Measurements from ENCODE around the gene CHRD. TPM values are rescaled to one million over a fixed set of nuclear protein-coding genes. Genes with fewer than 3 reads are reported as not detected.
"Not testable (repeated sequence)": the region's sequence is repeated elsewhere in the genome, so short reads cannot be mapped to it uniquely, and the experiment has no call there.

CHRD gene
- total and polyA plus RNA-seq, 4 donors: 0.38 to 46.5 (median 12.0) TPM

- H3K4me1 ChIP-seq (ENCODE audit: control insufficient read depth in 1 of 2, insufficient read depth in 2 of 2, low read length in 2 of 2): no peaks in the 10 kb centered on the region
- 3% methylated on average over 17 of the region's 17 CpGs for WGBS, 2 donors
- ATAC-seq (ENCODE audit: low FRiP score) (peak; percentile 72), DNase-seq (no peak)
- H3K4me3 ChIP-seq (ENCODE audit: low read length in 2 of 2): peak overlapping the region; percentile 19 to 73
- H3K36me3 ChIP-seq (ENCODE audit: control insufficient read depth in 1 of 2, insufficient read depth in 2 of 2, low read length in 1 of 2): peaks cover 1 to 5% of the 10 kb centered on the region in 2 donors
- intact Hi-C loops (cut with DNase I): loop anchor here in 1 of 2 donors (1.0 kb wide), 1 partner anchor 22 kb away; the partner anchor contains the start of gene EIF4G1
- H3K9me3 ChIP-seq (ENCODE audit: control insufficient read depth, low read length): no peaks in the 10 kb centered on the region
- peak overlapping the region; percentile 78 to 93 for H3K27ac ChIP-seq (ENCODE audit: low read depth in 1 of 2, low read length in 2 of 2)
- H3K27me3 ChIP-seq (ENCODE audit: control insufficient read depth in 1 of 2, insufficient read depth in 2 of 2, low read length in 1 of 2): no peaks in the 10 kb centered on the region
These were observed 43.1 kb upstream of the CHRD start for GRCh38 chr3:184336547-184337398.

GRCh38 chr3:184337399-184337714, 42.5 kb upstream of the CHRD start, which contains the start of gene FAM131A:
TSS of gene FAM131A (plus strand) at chr3:184337600. CDS start at chr3:184337631, 31 bp downstream.
- intact Hi-C loops (cut with DNase I): loop anchor here in 1 of 2 donors (1.0 kb wide), 1 partner anchor 23 kb away; the partner anchor contains the start of gene EIF4G1
- H3K27me3 ChIP-seq (ENCODE audit: control insufficient read depth in 1 of 2, insufficient read depth in 2 of 2, low read length in 1 of 2): no peaks in the 10 kb centered on the region
- peaks cover 0 to 3% of the 10 kb centered on the region in 2 donors for H3K36me3 ChIP-seq (ENCODE audit: control insufficient read depth in 1 of 2, insufficient read depth in 2 of 2, low read length in 1 of 2)
- WGBS, 2 donors: 3 to 5% methylated on average over 6 of the region's 6 CpGs
- H3K4me1 ChIP-seq (ENCODE audit: control insufficient read depth in 1 of 2, insufficient read depth in 2 of 2, low read length in 2 of 2): no peaks in the 10 kb centered on the region
- no peaks in the 10 kb centered on the region for H3K9me3 ChIP-seq (ENCODE audit: control insufficient read depth, low read length)
- peak; percentile 75 for ATAC-seq (ENCODE audit: low FRiP score)
- H3K4me3 ChIP-seq (ENCODE audit: low read length in 2 of 2): peak within 1 kb of the TSS; percentile 19 to 73
- H3K27ac ChIP-seq (ENCODE audit: low read depth in 1 of 2, low read length in 2 of 2): peak within 1 kb of the TSS; percentile 78 to 94
- DNase-seq: peak; percentile 84 to 89

GRCh38 chr3:184337981-184338380, 41.9 kb upstream of the CHRD start:
- ATAC-seq (ENCODE audit: low FRiP score): no peak
- H3K27ac ChIP-seq (ENCODE audit: low read depth in 1 of 2, low read length in 2 of 2): peak overlapping the region; percentile 23 to 94
- no peaks in the 10 kb centered on the region for H3K27me3 ChIP-seq (ENCODE audit: control insufficient read depth in 1 of 2, insufficient read depth in 2 of 2, low read length in 1 of 2)
- H3K9me3 ChIP-seq (ENCODE audit: control insufficient read depth, low read length): no peaks in the 10 kb centered on the region
- H3K36me3 ChIP-seq (ENCODE audit: control insufficient read depth in 1 of 2, insufficient read depth in 2 of 2, low read length in 1 of 2): no peaks in the 10 kb centered on the region
- H3K4me3 ChIP-seq (ENCODE audit: low read length in 2 of 2): peak overlapping the region in 1 of 2 donors; percentile 19
- 8 to 10% methylated on average over 7 of the region's 7 CpGs for WGBS, 2 donors
- DNase-seq: no peak
- no peaks in the 10 kb centered on the region for H3K4me1 ChIP-seq (ENCODE audit: control insufficient read depth in 1 of 2, insufficient read depth in 2 of 2, low read length in 2 of 2)
- intact Hi-C loops (cut with DNase I): loop anchor here in 1 of 2 donors (1.0 to 2.0 kb wide), 2 partner anchors 23 to 24 kb away; partner anchors contain the start of genes CLCN2, EIF4G1 and POLR2H

GRCh38 chr3:184338511-184338945, 41.3 kb upstream of the CHRD start:
- DNase-seq (peak; percentile 89 to 97), ATAC-seq (ENCODE audit: low FRiP score) (peak; percentile 64)
- H3K27ac ChIP-seq (ENCODE audit: low read depth in 1 of 2, low read length in 2 of 2): peak overlapping the region; percentile 23 to 94
- H3K36me3 ChIP-seq (ENCODE audit: control insufficient read depth in 1 of 2, insufficient read depth in 2 of 2, low read length in 1 of 2): peaks cover 0 to 2% of the 10 kb centered on the region in 2 donors
- no peaks in the 10 kb centered on the region for H3K27me3 ChIP-seq (ENCODE audit: control insufficient read depth in 1 of 2, insufficient read depth in 2 of 2, low read length in 1 of 2)
- no peaks in the 10 kb centered on the region for H3K4me1 ChIP-seq (ENCODE audit: control insufficient read depth in 1 of 2, insufficient read depth in 2 of 2, low read length in 2 of 2)
- H3K4me3 ChIP-seq (ENCODE audit: low read length in 2 of 2): peak overlapping the region in 1 of 2 donors; percentile 27
- 6 to 7% methylated on average over 32 to 37 of the region's 37 CpGs for WGBS, 2 donors
- intact Hi-C loops (cut with DNase I): loop anchor here in 1 of 2 donors (2.0 kb wide), 1 partner anchor 22 kb away; the partner anchor contains the start of genes CLCN2 and POLR2H
- no peaks in the 10 kb centered on the region for H3K9me3 ChIP-seq (ENCODE audit: control insufficient read depth, low read length)

GRCh38 chr3:184339001-184339400, 40.9 kb upstream of the CHRD start:
- intact Hi-C loops (cut with DNase I): loop anchor here in 1 of 2 donors (2.0 kb wide), 1 partner anchor 22 kb away; the partner anchor contains the start of genes CLCN2 and POLR2H

GRCh38 chr3:184339451-184340135, 40.3 kb upstream of the CHRD start:
- not testable (repeated sequence) for DNase-seq; H3K9me3 ChIP-seq (ENCODE audit: control insufficient read depth, low read length); ATAC-seq (ENCODE audit: low FRiP score); H3K36me3 ChIP-seq (ENCODE audit: control insufficient read depth in 1 of 2, insufficient read depth in 2 of 2, low read length in 1 of 2); H3K4me1 ChIP-seq (ENCODE audit: control insufficient read depth in 1 of 2, insufficient read depth in 2 of 2, low read length in 2 of 2); H3K27ac ChIP-seq (ENCODE audit: low read depth in 1 of 2, low read length in 2 of 2); H3K4me3 ChIP-seq (ENCODE audit: low read length in 2 of 2); H3K27me3 ChIP-seq (ENCODE audit: control insufficient read depth in 1 of 2, insufficient read depth in 2 of 2, low read length in 1 of 2)
- WGBS, 2 donors: 73 to 82% methylated on average over 19 of the region's 19 CpGs
- intact Hi-C loops (cut with DNase I): loop anchor here in 1 of 2 donors (2.0 kb wide), 1 partner anchor 21 kb away; the partner anchor contains the start of genes CLCN2 and POLR2H

More at GRCh38 chr3:184339001-184339400, 40.9 kb upstream of the CHRD start:
- whole genome bisulfite sequencing, 2 donors: 13 to 16% methylated on average over 8 of the region's 8 CpGs
- DNase-seq (peak in 1 of 2 donors; percentile 49), ATAC-seq (ENCODE audit: low FRiP score) (no peak)
- peaks cover 0 to 2% of the 10 kb centered on the region in 2 donors for H3K36me3 ChIP-seq (ENCODE audit: control insufficient read depth in 1 of 2, insufficient read depth in 2 of 2, low read length in 1 of 2)
- H3K4me1 ChIP-seq (ENCODE audit: control insufficient read depth in 1 of 2, insufficient read depth in 2 of 2, low read length in 2 of 2): no peaks in the 10 kb centered on the region
- H3K9me3 ChIP-seq (ENCODE audit: control insufficient read depth, low read length): no peaks in the 10 kb centered on the region
- peak overlapping the region in 1 of 2 donors; percentile 27 for H3K4me3 ChIP-seq (ENCODE audit: low read length in 2 of 2)
- H3K27ac ChIP-seq (ENCODE audit: low read depth in 1 of 2, low read length in 2 of 2): peak overlapping the region in 1 of 2 donors; percentile 49
- no peaks in the 10 kb centered on the region for H3K27me3 ChIP-seq (ENCODE audit: control insufficient read depth in 1 of 2, insufficient read depth in 2 of 2, low read length in 1 of 2)

GRCh38 chr3:184341925-184342324, 37.9 kb upstream of the CHRD start:
- ATAC-seq (ENCODE audit: low FRiP score) (no peak), DNase-seq (peak in 1 of 2 donors; percentile 42)
- no peak overlapping the region for H3K27ac ChIP-seq (ENCODE audit: low read depth in 1 of 2, low read length in 2 of 2)
- H3K4me3 ChIP-seq (ENCODE audit: low read length in 2 of 2): no peak overlapping the region
- H3K27me3 ChIP-seq (ENCODE audit: control insufficient read depth in 1 of 2, insufficient read depth in 2 of 2, low read length in 1 of 2): no peaks in the 10 kb centered on the region
- intact Hi-C loops (cut with DNase I): no loop called here
- peaks cover 0 to 6% of the 10 kb centered on the region in 2 donors for H3K36me3 ChIP-seq (ENCODE audit: control insufficient read depth in 1 of 2, insufficient read depth in 2 of 2, low read length in 1 of 2)
- WGBS, 2 donors: 85 to 87% methylated on average over 7 of the region's 7 CpGs
- H3K9me3 ChIP-seq (ENCODE audit: control insufficient read depth, low read length): no peaks in the 10 kb centered on the region
- no peaks in the 10 kb centered on the region for H3K4me1 ChIP-seq (ENCODE audit: control insufficient read depth in 1 of 2, insufficient read depth in 2 of 2, low read length in 2 of 2)

GRCh38 chr3:184343200-184343876, 36.5 kb upstream of the CHRD start:
- Histone ChIP-seq H3K4me1 (ENCODE audit: control insufficient read depth in 1 of 2, insufficient read depth in 2 of 2, low read length in 2 of 2) (no peaks in the 10 kb centered on the region), H3K27me3 (ENCODE audit: control insufficient read depth in 1 of 2, insufficient read depth in 2 of 2, low read length in 1 of 2) (no peaks in the 10 kb centered on the region), H3K4me3 (ENCODE audit: low read length in 2 of 2) (no peak overlapping the region), H3K9me3 (ENCODE audit: control insufficient read depth, low read length) (no peaks in the 10 kb centered on the region), H3K27ac (ENCODE audit: low read depth in 1 of 2, low read length in 2 of 2) (no peak overlapping the region), H3K36me3 (ENCODE audit: control insufficient read depth in 1 of 2, insufficient read depth in 2 of 2, low read length in 1 of 2) (peaks cover 0 to 6% of the 10 kb centered on the region in 2 donors)
- WGBS, 2 donors: 38 to 48% methylated on average over 5 of the region's 5 CpGs
- DNase-seq: no peak
- ATAC-seq (ENCODE audit: low FRiP score): no peak
- intact Hi-C loops (cut with DNase I): no loop called here

Measured in aorta (tissue), 5 donors.